Lung (tissue), 16 donors: ENCODE results near the gene AKR7A3. TPM values are rescaled to one million over a fixed set of nuclear protein-coding genes. Genes with fewer than 3 reads are reported as not detected.
"Not testable (repeated sequence)": the region's sequence is repeated elsewhere in the genome, so short reads cannot be mapped to it uniquely, and the experiment has no call there.

Experiments used
- ATAC-seq: fragments of 200-7000 bp; cut with Tn5 transposase; one replicate; pipeline ENCODE4 v1.9.1; 2020; ENCODE audit warnings: moderate number of reproducible peaks; ENCODE audit not compliant: insufficient read depth, low FRiP score
- DNase-seq, 3 donors: peaks; one replicate each; pipeline ENCODE4 v3.0.0-alpha.2; 2013 to 2017
- H3K27ac ChIP-seq, 2 donors: one replicate each; pipeline ENCODE4 v1.5.1; 2013; ENCODE audit warnings: mild to moderate bottlenecking in 2 of 2, moderate library complexity in 2 of 2, control low read depth in 1 of 2, inconsistent platforms in 1 of 2, low read depth in 1 of 2, low read length in 1 of 2
- H3K27me3 ChIP-seq, 3 donors: one replicate each; pipeline ENCODE4 v1.5.1; 2013; ENCODE audit warnings: low read length in 2 of 3; ENCODE audit not compliant: control insufficient read depth in 3 of 3, insufficient read depth in 3 of 3
- H3K36me3 ChIP-seq, 4 donors: one replicate each; pipeline ENCODE4 v1.5.1; 2013; ENCODE audit warnings: low read length in 4 of 4, mild to moderate bottlenecking in 1 of 4, moderate library complexity in 1 of 4; ENCODE audit not compliant: control insufficient read depth in 4 of 4, insufficient read depth in 4 of 4
- H3K4me1 ChIP-seq, 5 donors: one replicate each; pipeline ENCODE4 v1.5.1; 2013; ENCODE audit warnings: low read length in 5 of 5, mild to moderate bottlenecking in 2 of 5, moderate library complexity in 1 of 5; ENCODE audit not compliant: control insufficient read depth in 5 of 5, insufficient read depth in 5 of 5
- H3K4me3 ChIP-seq: one replicate; pipeline ENCODE4 v1.5.1; 2013; ENCODE audit warnings: mild to moderate bottlenecking, control low read depth, moderate library complexity
- H3K9ac ChIP-seq, 2 donors: one replicate each; pipeline ENCODE4 v1.5.1; 2013; ENCODE audit warnings: low read length in 2 of 2, control low read depth in 1 of 2; ENCODE audit not compliant: insufficient read depth in 1 of 2
- H3K9me3 ChIP-seq, 4 donors: one replicate each; pipeline ENCODE4 v1.5.1; 2013; ENCODE audit warnings: low read length in 3 of 4, mild to moderate bottlenecking in 1 of 4, moderate library complexity in 1 of 4; ENCODE audit not compliant: control insufficient read depth in 4 of 4, insufficient read depth in 3 of 4
- WGBS, 2 donors: extraction: QIAGEN DNeasy Blood & Tissue Kit; methylation state at CpG; one replicate each; pipeline ENCODE4 v1.1.7; 2013; 5-methylcytosine and 5-hydroxymethylcytosine counted together
- long read RNA-seq, 5 donors: transcript quantifications; one replicate each; lab custom pipeline, GENCODE V29; 2026
- polyA plus RNA-seq, 2 donors: library from polyadenylated mRNA; stranded (reverse); fragments of 200-250 nt; gene quantifications; one replicate each; pipeline ENCODE4 v1.2.1, GENCODE V29; 2013
- total RNA-seq, 2 donors: library from RNA; depleted of rRNA in 1 of 2; stranded (reverse); fragments of >200 nt in 1 of 2; gene quantifications; one replicate each; pipeline ENCODE4 v1.2.1, GENCODE V29; 2014 to 2021
- TF ChIP-seq, protein P1 (sequence below): IDR thresholded peaks from 2 replicates; pipeline ENCODE4 v1.5.1; 2012; ENCODE audit warnings: mild to moderate bottlenecking; ENCODE audit errors: control extremely low read depth, extremely low read depth
- donor health status: control.
- donor health status: control.
- donor health status: Bipolar disorder and iron deficiency.
- donor health status: healthy.
- donor health status: DM: yes; HTN: yes; CAD: no.

The AKR7A3 gene
- total RNA-seq (1 to 10 TPM in 1 of 2 donors, under 1 TPM in 1; 0.74 to 1.3 TPM), polyA plus RNA-seq (under 1 TPM; 0.23 to 0.91 TPM)
- long read RNA-seq, donor 1: 0 reads
- long read RNA-seq, donor 2: 0 reads
- long read RNA-seq, donor 3: 0 reads
- long read RNA-seq, donor 4: 0 reads
- long read RNA-seq, donor 5, partial matches to known transcripts: 0 of 1 reads
- long read RNA-seq, donor 5, other reads (novel, unspliced or antisense): 0 of 1 reads

DNA sequence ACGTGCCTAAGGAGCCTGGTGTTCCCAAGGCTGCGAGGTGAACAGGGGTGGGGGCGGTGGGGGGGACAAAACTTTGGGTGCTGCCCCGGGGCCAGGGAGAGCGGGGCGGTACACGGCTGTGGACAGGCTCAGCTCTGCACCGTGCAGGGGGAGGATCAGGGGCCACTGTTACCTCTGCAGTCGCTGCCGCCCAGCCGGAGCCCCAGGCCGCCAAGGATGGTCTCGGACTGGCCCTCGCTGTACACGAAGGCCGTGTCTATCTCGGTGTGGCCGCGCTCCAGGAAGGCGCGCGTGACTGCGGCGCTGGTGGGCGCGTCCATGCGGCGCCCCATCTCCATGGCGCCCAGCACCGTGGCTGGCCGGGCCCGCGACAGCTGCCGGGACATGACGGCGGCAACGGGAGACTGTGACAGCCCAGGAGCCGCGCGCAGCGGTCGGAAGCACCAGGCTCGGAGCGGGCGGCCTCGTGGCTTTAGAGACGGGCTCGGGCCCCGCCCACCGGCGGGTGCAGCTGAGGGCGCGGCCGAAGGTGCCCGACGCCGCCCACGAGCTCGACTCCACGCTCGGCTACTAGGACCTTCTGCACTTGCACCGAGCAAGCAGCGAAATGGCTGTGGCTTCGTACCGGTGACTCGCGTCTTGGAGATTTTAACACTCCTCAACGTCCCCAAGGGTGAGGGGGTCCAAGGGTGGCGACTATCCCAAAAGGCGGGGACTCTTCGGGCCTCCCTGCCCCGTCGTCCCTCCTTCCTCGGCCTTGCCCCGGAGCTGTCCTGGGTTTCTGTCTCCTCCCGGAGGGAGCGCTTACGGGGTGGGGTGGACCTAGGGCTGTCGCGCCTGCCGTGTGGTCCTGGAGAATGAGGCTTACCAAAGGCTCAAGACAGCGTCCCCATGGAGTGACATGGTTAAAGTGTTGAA, at the start of gene AKR7A3:
Gene AKR7A3 (minus strand): TSS at position 447 of the 918 bp plus-strand sequence. CDS start 61 bp downstream, at position 386.
- ATAC-seq (peak; percentile 88), DNase-seq (peak; percentile 11 to 39 (median 35))
- WGBS, 2 donors: 13 to 19% methylated on average over 58 to 72 of the region's 82 CpGs
- H3K9ac ChIP-seq: peak within 1 kb of the TSS in 1 of 2 donors; percentile 1
- H3K4me3 ChIP-seq, H3K36me3 ChIP-seq, H3K27me3 ChIP-seq, H3K27ac ChIP-seq, H3K4me1 ChIP-seq, H3K9me3 ChIP-seq: not testable (repeated sequence)

GRCh38 chr1:19338323-19338762, 49.8 kb upstream of the AKR7A3 start:
- ATAC-seq (no peak), DNase-seq (peak in 1 of 3 donors; percentile 27)
- TF ChIP-seq, protein P1, sequence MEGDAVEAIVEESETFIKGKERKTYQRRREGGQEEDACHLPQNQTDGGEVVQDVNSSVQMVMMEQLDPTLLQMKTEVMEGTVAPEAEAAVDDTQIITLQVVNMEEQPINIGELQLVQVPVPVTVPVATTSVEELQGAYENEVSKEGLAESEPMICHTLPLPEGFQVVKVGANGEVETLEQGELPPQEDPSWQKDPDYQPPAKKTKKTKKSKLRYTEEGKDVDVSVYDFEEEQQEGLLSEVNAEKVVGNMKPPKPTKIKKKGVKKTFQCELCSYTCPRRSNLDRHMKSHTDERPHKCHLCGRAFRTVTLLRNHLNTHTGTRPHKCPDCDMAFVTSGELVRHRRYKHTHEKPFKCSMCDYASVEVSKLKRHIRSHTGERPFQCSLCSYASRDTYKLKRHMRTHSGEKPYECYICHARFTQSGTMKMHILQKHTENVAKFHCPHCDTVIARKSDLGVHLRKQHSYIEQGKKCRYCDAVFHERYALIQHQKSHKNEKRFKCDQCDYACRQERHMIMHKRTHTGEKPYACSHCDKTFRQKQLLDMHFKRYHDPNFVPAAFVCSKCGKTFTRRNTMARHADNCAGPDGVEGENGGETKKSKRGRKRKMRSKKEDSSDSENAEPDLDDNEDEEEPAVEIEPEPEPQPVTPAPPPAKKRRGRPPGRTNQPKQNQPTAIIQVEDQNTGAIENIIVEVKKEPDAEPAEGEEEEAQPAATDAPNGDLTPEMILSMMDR: no peak
- 86 to 90% methylated on average over 27 of the region's 27 CpGs for WGBS, 2 donors
- Histone ChIP-seq H3K4me3 (no peak overlapping the region), H3K9ac (no peak overlapping the region), H3K36me3 (peaks cover 3 to 33% (median 8%) of the 10 kb centered on the region in 4 donors), H3K27ac (no peak overlapping the region), H3K9me3 (no peaks in the 10 kb centered on the region), H3K4me1 (peaks cover 0 to 5% (median 0%) of the 10 kb centered on the region in 5 donors), H3K27me3 (no peaks in the 10 kb centered on the region)

GRCh38 chr1:19337289-19337688, 48.7 kb upstream of the AKR7A3 start:
- Histone ChIP-seq H3K27me3 (no peaks in the 10 kb centered on the region), H3K4me3 (no peak overlapping the region), H3K27ac (no peak overlapping the region), H3K9me3 (no peaks in the 10 kb centered on the region), H3K36me3 (peaks cover 0 to 25% (median 5%) of the 10 kb centered on the region in 4 donors), H3K4me1 (peaks cover 0 to 5% (median 0%) of the 10 kb centered on the region in 5 donors), H3K9ac (no peak overlapping the region)
- ATAC-seq (no peak), DNase-seq (no peak)
- TF ChIP-seq, protein P1: no peak
- WGBS, 2 donors: 90 to 92% methylated on average over 4 of the region's 4 CpGs

- Histone ChIP-seq H3K27ac (no peak overlapping the region), H3K27me3 (no peaks in the 10 kb centered on the region), H3K4me3 (no peak overlapping the region), H3K9me3 (no peaks in the 10 kb centered on the region), H3K4me1 (peaks cover 0 to 5% (median 0%) of the 10 kb centered on the region in 5 donors), H3K9ac (no peak overlapping the region), H3K36me3 (peaks cover 2 to 24% (median 5%) of the 10 kb centered on the region in 4 donors)
- ATAC-seq (no peak), DNase-seq (no peak)
- WGBS, 2 donors: 92 to 93% methylated on average over 7 of the region's 7 CpGs
- TF ChIP-seq, protein P1: no peak
Observed at GRCh38 chr1:19336543-19336942, 48.0 kb upstream of the AKR7A3 start.
